Measurements from ENCODE around the gene ZSWIM1. TPM values are rescaled to one million over a fixed set of nuclear protein-coding genes. Genes with fewer than 3 reads are reported as not detected.

Gene ZSWIM1
- total RNA-seq, 1 donor from 2014 or later, result 16.2 TPM

DNA sequence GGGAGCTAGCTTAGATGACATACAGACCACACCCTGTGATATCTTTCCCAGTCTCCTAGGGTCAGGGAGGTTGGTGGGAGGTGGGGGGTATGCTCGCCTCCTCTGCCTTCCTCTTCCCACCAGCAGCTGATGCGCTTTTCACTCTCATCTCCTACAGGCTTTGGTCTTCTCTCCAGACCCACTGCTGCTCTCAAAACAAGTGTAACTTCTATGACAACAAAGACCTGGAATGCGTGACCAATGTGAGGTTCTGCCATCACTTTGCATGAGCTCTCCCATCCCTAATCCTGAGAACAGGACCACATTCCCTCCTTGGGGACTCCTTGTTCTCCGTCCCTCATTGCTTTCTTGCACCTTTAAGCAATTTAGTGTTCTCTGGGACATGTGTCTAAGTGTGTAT lies 12.8 kb downstream of the ZSWIM1 start:
- Histone ChIP-seq H3K27me3 (ENCODE audit: control insufficient read depth, insufficient read depth, low read length) (no peaks in the 10 kb centered on the region), H3K4me3 (ENCODE audit: low read depth, low read length) (no peak overlapping the region), H3K36me3 (ENCODE audit: control insufficient read depth, insufficient read depth, low read length) (peaks cover 3% of the 10 kb centered on the region)
- no peak for TF ChIP-seq CTCF (IDR thresholded peaks at IDR 0.05; ENCODE audit: insufficient read depth, low read length, poor library complexity, severe bottlenecking)
- no peak for DNase-seq (ENCODE audit: low read depth)

- no peak for DNase-seq (ENCODE audit: low read depth)
- no peak for TF ChIP-seq CTCF (IDR thresholded peaks at IDR 0.05; ENCODE audit: insufficient read depth, low read length, poor library complexity, severe bottlenecking)
- no peaks in the 10 kb centered on the region for H3K27me3 ChIP-seq (ENCODE audit: control insufficient read depth, insufficient read depth, low read length)
- no peak overlapping the region for H3K4me3 ChIP-seq (ENCODE audit: low read depth, low read length)
- peaks cover 3% of the 10 kb centered on the region for H3K36me3 ChIP-seq (ENCODE audit: control insufficient read depth, insufficient read depth, low read length)
These were observed 13.8 kb downstream of the ZSWIM1 start for GRCh38 chr20:45894797-45895196.

GRCh38 chr20:45896641-45897161 lies 15.7 kb downstream of the ZSWIM1 start:
- TF ChIP-seq CTCF (IDR thresholded peaks at IDR 0.05; ENCODE audit: insufficient read depth, low read length, poor library complexity, severe bottlenecking), result no peak
- Histone ChIP-seq H3K4me3 (ENCODE audit: low read depth, low read length) (no peak overlapping the region), H3K27me3 (ENCODE audit: control insufficient read depth, insufficient read depth, low read length) (no peaks in the 10 kb centered on the region), H3K36me3 (ENCODE audit: control insufficient read depth, insufficient read depth, low read length) (peaks cover 3% of the 10 kb centered on the region)
- no peak for DNase-seq (ENCODE audit: low read depth)

DNA sequence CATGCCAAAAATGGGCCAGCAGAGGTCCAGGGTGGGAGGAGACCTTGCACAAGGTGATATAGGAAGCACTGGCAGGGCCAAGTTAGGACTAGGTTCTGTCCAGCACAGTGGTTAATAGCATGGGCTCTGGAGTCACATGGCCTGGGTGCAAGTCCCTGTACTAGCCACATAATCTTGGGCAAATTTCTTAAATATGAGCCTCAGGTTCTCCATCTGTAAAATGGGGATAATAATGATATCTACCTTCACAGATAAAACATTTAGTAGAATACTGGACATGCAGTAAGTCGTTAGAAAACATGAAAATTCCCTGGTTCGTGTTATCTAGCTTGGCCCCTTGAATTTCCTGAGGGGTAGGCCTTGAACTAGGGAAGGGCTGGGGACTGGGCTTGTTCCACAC lies 16.3 kb downstream of the ZSWIM1 start:
- Histone ChIP-seq H3K4me3 (ENCODE audit: low read depth, low read length) (no peak overlapping the region), H3K27me3 (ENCODE audit: control insufficient read depth, insufficient read depth, low read length) (no peaks in the 10 kb centered on the region), H3K36me3 (ENCODE audit: control insufficient read depth, insufficient read depth, low read length) (peaks cover 3% of the 10 kb centered on the region)
- no peak for TF ChIP-seq CTCF (IDR thresholded peaks at IDR 0.05; ENCODE audit: insufficient read depth, low read length, poor library complexity, severe bottlenecking)
- no peak for DNase-seq (ENCODE audit: low read depth)

GRCh38 chr20:45897692-45898091 lies 16.7 kb downstream of the ZSWIM1 start:
- no peak for DNase-seq (ENCODE audit: low read depth)
- no peak overlapping the region for H3K4me3 ChIP-seq (ENCODE audit: low read depth, low read length)
- H3K36me3 ChIP-seq (ENCODE audit: control insufficient read depth, insufficient read depth, low read length), result peaks cover 3% of the 10 kb centered on the region
- TF ChIP-seq CTCF (IDR thresholded peaks at IDR 0.05; ENCODE audit: insufficient read depth, low read length, poor library complexity, severe bottlenecking), result no peak
- H3K27me3 ChIP-seq (ENCODE audit: control insufficient read depth, insufficient read depth, low read length), result no peaks in the 10 kb centered on the region

DNA sequence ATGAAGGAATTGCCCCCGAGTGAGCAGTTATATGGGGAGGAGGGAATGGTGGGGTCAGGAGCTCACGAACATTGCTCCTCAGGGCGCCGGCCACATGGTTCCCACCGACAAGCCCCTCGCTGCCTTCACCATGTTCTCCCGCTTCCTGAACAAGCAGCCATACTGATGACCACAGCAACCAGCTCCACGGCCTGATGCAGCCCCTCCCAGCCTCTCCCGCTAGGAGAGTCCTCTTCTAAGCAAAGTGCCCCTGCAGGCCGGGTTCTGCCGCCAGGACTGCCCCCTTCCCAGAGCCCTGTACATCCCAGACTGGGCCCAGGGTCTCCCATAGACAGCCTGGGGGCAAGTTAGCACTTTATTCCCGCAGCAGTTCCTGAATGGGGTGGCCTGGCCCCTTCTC lies 17.3 kb downstream of the ZSWIM1 start:
- TF ChIP-seq CTCF (IDR thresholded peaks at IDR 0.05; ENCODE audit: insufficient read depth, low read length, poor library complexity, severe bottlenecking), result no peak
- DNase-seq (ENCODE audit: low read depth), result no peak
- no peaks in the 10 kb centered on the region for H3K27me3 ChIP-seq (ENCODE audit: control insufficient read depth, insufficient read depth, low read length)
- no peak overlapping the region for H3K4me3 ChIP-seq (ENCODE audit: low read depth, low read length)
- peaks cover 1% of the 10 kb centered on the region for H3K36me3 ChIP-seq (ENCODE audit: control insufficient read depth, insufficient read depth, low read length)
